Keratinocyte (primary cell): ENCODE results near the gene PPTC7. TPM values are rescaled to one million over a fixed set of nuclear protein-coding genes. Genes with fewer than 3 reads are reported as not detected.
"Not testable (repeated sequence)": the region's sequence is repeated elsewhere in the genome, so short reads cannot be mapped to it uniquely, and the experiment has no call there.

ENCODE experiments used
- DNase-seq: peaks from one replicate; pipeline ENCODE4 v3.0.0-alpha.2; 2011; ENCODE audit warnings: low read depth, missing footprints, low spot score
- FAIRE-seq: peaks from 2 replicates; lab custom pipeline; 2011; peaks lifted over from hg19 to GRCh38; lab: Jason Lieb, UNC
- H2AFZ ChIP-seq: 2 replicates; pipeline ENCODE4 v1.6.0; 2012; ENCODE audit warnings: low read length, control low read depth, inconsistent platforms; ENCODE audit not compliant: control insufficient read depth
- H3K27ac ChIP-seq: 2 replicates; pipeline ENCODE4 v1.5.1; 2011; ENCODE audit warnings: low read length; ENCODE audit not compliant: control insufficient read depth, insufficient read depth
- H3K27me3 ChIP-seq: 3 replicates; pipeline ENCODE4 v1.6.0; 2011; ENCODE audit warnings: low read length; ENCODE audit not compliant: control insufficient read depth, insufficient read depth; ENCODE audit errors: extremely low read depth
- H3K36me3 ChIP-seq, 2 experiments: 2 replicates in 1 of 2; 3 replicates in 1 of 2; pipeline ENCODE4 v1.5.1; 2011; ENCODE audit warnings: low read length in 2 of 2, mild to moderate bottlenecking in 1 of 2; ENCODE audit not compliant: control insufficient read depth in 2 of 2, insufficient read depth in 2 of 2; ENCODE audit errors: extremely low read depth in 1 of 2
- H3K4me1 ChIP-seq: 3 replicates; pipeline ENCODE4 v1.5.1; 2011; ENCODE audit warnings: low read length; ENCODE audit not compliant: control insufficient read depth, insufficient read depth; ENCODE audit errors: extremely low read depth
- H3K4me2 ChIP-seq: 3 replicates; pipeline ENCODE4 v1.6.0; 2011; ENCODE audit warnings: low read depth, low read length; ENCODE audit not compliant: control insufficient read depth, insufficient read depth; ENCODE audit errors: extremely low read depth
- H3K4me3 ChIP-seq, 3 experiments: fragments of 200-600 bp in 1 of 3; sonication (generic) in 1 of 3; 2 replicates in 2 of 3; 3 replicates in 1 of 3; pipeline ENCODE4 v1.5.1; 2011 to 2016; ENCODE audit warnings: low read length in 3 of 3, mild to moderate bottlenecking in 3 of 3, control low read depth in 2 of 3, inconsistent platforms in 1 of 3, low read depth in 1 of 3, mixed read lengths in 1 of 3, mixed run types in 1 of 3, moderate library complexity in 1 of 3; ENCODE audit not compliant: control insufficient read depth in 2 of 3, insufficient read depth in 2 of 3; ENCODE audit errors: extremely low read depth in 1 of 3
- H3K79me2 ChIP-seq: 2 replicates; pipeline ENCODE4 v1.6.0; 2012; ENCODE audit warnings: low read length; ENCODE audit not compliant: control insufficient read depth, insufficient read depth
- H3K9ac ChIP-seq: 3 replicates; pipeline ENCODE4 v1.6.0; 2011; ENCODE audit warnings: low read length; ENCODE audit not compliant: control insufficient read depth, insufficient read depth; ENCODE audit errors: extremely low read depth
- H3K9me1 ChIP-seq: 3 replicates; pipeline ENCODE4 v1.6.0; 2011; ENCODE audit warnings: low read length; ENCODE audit not compliant: control insufficient read depth, insufficient read depth; ENCODE audit errors: extremely low read depth
- H3K9me3 ChIP-seq: 2 replicates; pipeline ENCODE4 v1.5.1; 2012; ENCODE audit warnings: low read depth, low read length; ENCODE audit not compliant: control insufficient read depth
- H4K20me1 ChIP-seq: 3 replicates; pipeline ENCODE4 v1.6.0; 2011; ENCODE audit warnings: low read length; ENCODE audit not compliant: control insufficient read depth, insufficient read depth; ENCODE audit errors: extremely low read depth
- CTCF ChIP-seq, 3 experiments: IDR thresholded peaks in 1 of 3; conservative IDR thresholded peaks in 1 of 3; optimal IDR thresholded peaks in 1 of 3; 2 replicates in 2 of 3; 3 replicates in 1 of 3; pipeline versions ENCODE3 to v1.5.1; 2011; ENCODE audit warnings: low read length in 3 of 3, mild to moderate bottlenecking in 3 of 3, moderate library complexity in 2 of 3, control low read depth in 1 of 3, inconsistent platforms in 1 of 3; ENCODE audit not compliant: insufficient read depth in 2 of 3; ENCODE audit errors: extremely low read depth in 1 of 3
- EZH2 ChIP-seq: IDR thresholded peaks from one replicate; pipeline ENCODE4 v1.6.1; 2012; ENCODE audit warnings: inconsistent platforms, mild to moderate bottlenecking, low read length, moderate library complexity
- dilution Hi-C: fragments of 300-500 bp; cut with MboI; formaldehyde crosslinking; loops from one replicate; pipeline ENCODE4 v1.7.0; 2020; ENCODE audit warnings: low sequenced_read_pairs; ENCODE audit not compliant: extremely low pct_ligation_motif_present
- polyA plus RNA-seq, 5 experiments: library from polyadenylated mRNA; depleted of rRNA in 3 of 5; stranded (reverse) in 3 of 5; stranded (forward) in 1 of 5; unstranded in 1 of 5; fragments of >200 nt; gene quantifications; 1 replicate in 1 of 5; 2 replicates in 3 of 5; 3 replicates in 1 of 5; pipeline versions ENCODE4 v1.2.1 to v1.2.3, GENCODE V29; 2011 to 2012; ENCODE audit warnings: missing spikeins in 2 of 5, low read depth in 1 of 5, low replicate concordance in 1 of 5

PPTC7 gene
- polyA plus RNA-seq, 1 donor (not counting 4 experiments of a cell fraction or from before 2014, with no cell fraction given) = 35.9 TPM

GRCh38 chr12:110570798-110571197, 12.3 kb downstream of the PPTC7 start:
- dilution Hi-C loops, H4K20me1 ChIP-seq, H3K9ac ChIP-seq, H3K9me3 ChIP-seq, H3K36me3 ChIP-seq, FAIRE-seq, H3K9me1 ChIP-seq, H3K27ac ChIP-seq, H2AFZ ChIP-seq, H3K4me2 ChIP-seq, H3K4me3 ChIP-seq, H3K27me3 ChIP-seq, DNase-seq: not testable (repeated sequence)
- peaks cover 82% of the 10 kb centered on the region for H3K79me2 ChIP-seq
- peaks cover 35% of the 10 kb centered on the region for H3K4me1 ChIP-seq

GRCh38 chr12:110569838-110570237, 13.3 kb downstream of the PPTC7 start:
- H2AFZ ChIP-seq, H3K9me3 ChIP-seq, H3K27me3 ChIP-seq, H4K20me1 ChIP-seq, H3K36me3 ChIP-seq, DNase-seq, FAIRE-seq, H3K4me2 ChIP-seq, dilution Hi-C loops, H3K9me1 ChIP-seq, H3K9ac ChIP-seq, H3K4me3 ChIP-seq: not testable (repeated sequence)
- peak overlapping the region; percentile 58 for H3K27ac ChIP-seq
- peaks cover 37% of the 10 kb centered on the region for H3K4me1 ChIP-seq
- H3K79me2 ChIP-seq = peaks cover 74% of the 10 kb centered on the region

GRCh38 chr12:110568752-110569151, 14.4 kb downstream of the PPTC7 start:
- no peaks in the 10 kb centered on the region for H3K36me3 ChIP-seq
- H4K20me1 ChIP-seq = no peaks in the 10 kb centered on the region
- no peaks in the 10 kb centered on the region for H3K9me1 ChIP-seq
- no peak overlapping the region for H2AFZ ChIP-seq
- no peaks in the 10 kb centered on the region for H3K27me3 ChIP-seq
- no peak for DNase-seq
- no peak overlapping the region for H3K4me2 ChIP-seq
- H3K27ac ChIP-seq = no peak overlapping the region
- peaks cover 74% of the 10 kb centered on the region for H3K79me2 ChIP-seq
- H3K4me1 ChIP-seq = peaks cover 46% of the 10 kb centered on the region
- H3K9ac ChIP-seq = no peak overlapping the region
- dilution Hi-C loops = no loop called here
- no peak overlapping the region for H3K4me3 ChIP-seq
- FAIRE-seq = no peak
- no peak for TF ChIP-seq CTCF (optimal IDR thresholded peaks at IDR 0.05 in 1 of 3, IDR thresholded peaks at IDR 0.05 in 1 of 3, conservative IDR thresholded peaks at IDR 0.05 in 1 of 3; ENCODE audit: extremely low read depth in 1 of 3, insufficient read depth in 2 of 3, low read length in 3 of 3)
- no peak for TF ChIP-seq EZH2
- H3K9me3 ChIP-seq = peaks cover 1% of the 10 kb centered on the region
